OCI-LY7 (cell line): Measurements from ENCODE around the gene DHRS4L2. TPM values are rescaled to one million over a fixed set of nuclear protein-coding genes. Genes with fewer than 3 reads are reported as not detected.
"Not testable (repeated sequence)": the region's sequence is repeated elsewhere in the genome, so short reads cannot be mapped to it uniquely, and the experiment has no call there.

ENCODE experiments used
- BruUV-seq: library from RNA; stranded (reverse); fragments of 400-500 nt; replicated peaks from 2 replicates; lab custom pipeline; 2021; lab: Mats Ljungman, UMichigan
- CTCF ChIA-PET: fragments of 300-600 bp; sonication (Branson Sonifier 250); formaldehyde crosslinking; loops from one replicate; lab custom pipeline; 2022; ENCODE audit warnings: antibody characterized with exemption; ENCODE audit not compliant: unreplicated experiment; lab: Charles Lee
- POLR2A ChIA-PET: fragments of 300-600 bp; sonication (Branson Sonifier 250); formaldehyde crosslinking; loops from one replicate; lab custom pipeline; 2022; ENCODE audit warnings: antibody characterized with exemption; lab: Charles Lee
- DNase-seq: peaks from one replicate; pipeline ENCODE4 v3.0.0-alpha.2; 2015; ENCODE audit warnings: low spot score
- H2AFZ ChIP-seq: fragments of 200-600 bp; sonication (generic), shearing (Covaris generic); 2 replicates; pipeline ENCODE4 v1.6.1; 2014; ENCODE audit warnings: mild to moderate bottlenecking, antibody characterized with exemption, low read length, moderate library complexity
- H3K27ac ChIP-seq: fragments of 200-600 bp; sonication (generic); 2 replicates; pipeline ENCODE4 v1.5.1; 2014; ENCODE audit warnings: mixed run types, low read depth, mild to moderate bottlenecking, moderate library complexity, low read length, inconsistent platforms; ENCODE audit not compliant: poor library complexity, severe bottlenecking
- H3K36me3 ChIP-seq: fragments of 200-600 bp; sonication (generic); 2 replicates; pipeline ENCODE4 v1.6.1; 2014; ENCODE audit warnings: mild to moderate bottlenecking, antibody characterized with exemption, low read length, moderate library complexity, mixed read lengths; ENCODE audit not compliant: insufficient read depth
- H3K4me1 ChIP-seq: fragments of 200-600 bp; sonication (generic); 2 replicates; pipeline ENCODE4 v1.5.1; 2014; ENCODE audit warnings: mild to moderate bottlenecking, low read length; ENCODE audit not compliant: insufficient read depth, poor library complexity, severe bottlenecking
- H3K4me2 ChIP-seq: fragments of 200-600 bp; sonication (generic); 2 replicates; pipeline ENCODE4 v1.6.1; 2014; ENCODE audit warnings: mild to moderate bottlenecking, low read length
- H3K4me3 ChIP-seq: fragments of 200-600 bp; sonication (generic); 2 replicates; pipeline ENCODE4 v1.5.1; 2014; ENCODE audit warnings: mild to moderate bottlenecking, low read depth, low read length; ENCODE audit not compliant: poor library complexity, severe bottlenecking
- H3K79me2 ChIP-seq: fragments of 200-600 bp; sonication (generic); 2 replicates; pipeline ENCODE4 v1.6.1; 2016; ENCODE audit warnings: low read depth, mild to moderate bottlenecking, low read length, moderate library complexity, mixed read lengths; ENCODE audit not compliant: insufficient read depth
- H3K9me2 ChIP-seq: fragments of 200-600 bp; sonication (generic); 2 replicates; pipeline ENCODE4 v1.6.1; 2016; ENCODE audit warnings: mild to moderate bottlenecking, low read length, mixed read lengths; ENCODE audit not compliant: insufficient read depth
- H3K9me3 ChIP-seq: fragments of 200-600 bp; sonication (generic); 2 replicates; pipeline ENCODE4 v1.6.1; 2014; ENCODE audit warnings: mild to moderate bottlenecking, mixed run types, low read length, mixed read lengths
- H4K20me1 ChIP-seq: fragments of 200-600 bp; sonication (generic); 2 replicates; pipeline ENCODE4 v1.6.1; 2014; ENCODE audit warnings: mild to moderate bottlenecking, antibody characterized with exemption, low read length, moderate library complexity, mixed read lengths; ENCODE audit not compliant: insufficient read depth
- CTCF ChIP-seq: fragments of 200-600 bp; sonication (generic); conservative IDR thresholded peaks from 2 replicates; pipeline ENCODE4 v1.5.1; 2014; ENCODE audit warnings: mild to moderate bottlenecking, antibody characterized with exemption, low read length, moderate library complexity, mixed read lengths
- EZH2phosphoT487 ChIP-seq: fragments of 200-600 bp; sonication (generic); IDR thresholded peaks from 2 replicates; pipeline ENCODE4 v1.6.1; 2018; ENCODE audit warnings: low read depth, borderline replicate concordance, mild to moderate bottlenecking, mixed run types, antibody characterized with exemption, low read length, moderate library complexity, mixed read lengths
- intact Hi-C: fragments of 100-400 bp; cut with micrococcal nuclease; formaldehyde crosslinking; loops from one replicate; pipeline ENCODE4 v1.10.0; 2022; ENCODE audit not compliant: unreplicated experiment
- total RNA-seq, 2 experiments: library from RNA; depleted of rRNA in 1 of 2; stranded (reverse); fragments of >200 nt in 1 of 2; shearing (Covaris generic) in 1 of 2; gene quantifications; 2 replicates each; pipeline ENCODE4 v1.2.3, GENCODE V29; 2014 to 2022

The DHRS4L2 gene
- total RNA-seq, 2 experiments from 2014 or later, result 18.8 to 24.2 TPM

- H3K36me3 ChIP-seq, result no peaks in the 10 kb centered on the region; the same call in 1 of the 2 replicates
- H4K20me1 ChIP-seq, result no peaks in the 10 kb centered on the region
- H3K4me2 ChIP-seq, result peak within 1 kb of the TSS; percentile 91
- H3K9me3 ChIP-seq, result peaks cover 5% of the 10 kb centered on the region
- TF ChIP-seq CTCF (peak; percentile 94), EZH2phosphoT487 (no peak)
- POLR2A ChIA-PET, result interaction anchor here (0.8 to 0.9 kb wide), 2 partner anchors 154 to 161 kb away, joined by 3 read pairs; partner anchors contain the start of gene DCAF11
- H3K4me3 ChIP-seq, result peak within 1 kb of the TSS; percentile 97
- H3K79me2 ChIP-seq, result 0 out of 2 replicates have a peak, but pooled peaks cover 3% of the 10 kb centered on the region
- no TSS peak for BruUV-seq
- intact Hi-C loops, result no loop called here
- peak; percentile 86 for DNase-seq
- H2AFZ ChIP-seq, result peak within 1 kb of the TSS; percentile 94
- H3K27ac ChIP-seq, result peak within 1 kb of the TSS; percentile 59
- H3K4me1 ChIP-seq, result peaks cover 13% of the 10 kb centered on the region
- H3K9me2 ChIP-seq, result no peaks in the 10 kb centered on the region
- CTCF ChIA-PET, result interaction anchor here (1.3 kb wide), 1 partner anchor 10 kb away, joined by 3 read pairs; no protein-coding TSS in a partner anchor
Observed at GRCh38 chr14:23953464-23954278, 35.1 kb upstream of the DHRS4L2 start, which contains the start of gene DHRS4. TSS of gene DHRS4 (plus strand) at chr14:23953770. CDS start at chr14:23953789, 19 bp downstream.

GRCh38 chr14:23954279-23954614 lies 34.5 kb upstream of the DHRS4L2 start:
- BruUV-seq, H3K9me3 ChIP-seq, H3K27ac ChIP-seq, DNase-seq, H3K36me3 ChIP-seq, intact Hi-C loops, H3K9me2 ChIP-seq, CTCF ChIA-PET, H4K20me1 ChIP-seq, H3K79me2 ChIP-seq: not testable (repeated sequence)
- H3K4me3 ChIP-seq, result peak overlapping the region; percentile 97
- POLR2A ChIA-PET, result interaction anchor here (0.5 kb wide), 1 partner anchor 71 kb away, joined by 3 read pairs; no protein-coding TSS in a partner anchor
- TF ChIP-seq CTCF, result peak; percentile 48; the same call in 1 of the 2 replicates
- peaks cover 13% of the 10 kb centered on the region for H3K4me1 ChIP-seq
- H2AFZ ChIP-seq, result peak overlapping the region; percentile 94
- H3K4me2 ChIP-seq, result peak overlapping the region; percentile 91

GRCh38 chr14:23954965-23955364 lies 33.8 kb upstream of the DHRS4L2 start:
- peaks cover 13% of the 10 kb centered on the region for H3K4me1 ChIP-seq
- intact Hi-C loops, H4K20me1 ChIP-seq, H3K27ac ChIP-seq, H3K9me2 ChIP-seq, H2AFZ ChIP-seq, DNase-seq, H3K79me2 ChIP-seq, BruUV-seq, H3K36me3 ChIP-seq, H3K9me3 ChIP-seq, CTCF ChIA-PET, H3K4me3 ChIP-seq: not testable (repeated sequence)
- POLR2A ChIA-PET, result interaction anchor here (0.5 kb wide), 1 partner anchor 72 kb away, joined by 3 read pairs; no protein-coding TSS in a partner anchor
- peak overlapping the region; percentile 91; the same call in 1 of the 2 replicates for H3K4me2 ChIP-seq

DNA sequence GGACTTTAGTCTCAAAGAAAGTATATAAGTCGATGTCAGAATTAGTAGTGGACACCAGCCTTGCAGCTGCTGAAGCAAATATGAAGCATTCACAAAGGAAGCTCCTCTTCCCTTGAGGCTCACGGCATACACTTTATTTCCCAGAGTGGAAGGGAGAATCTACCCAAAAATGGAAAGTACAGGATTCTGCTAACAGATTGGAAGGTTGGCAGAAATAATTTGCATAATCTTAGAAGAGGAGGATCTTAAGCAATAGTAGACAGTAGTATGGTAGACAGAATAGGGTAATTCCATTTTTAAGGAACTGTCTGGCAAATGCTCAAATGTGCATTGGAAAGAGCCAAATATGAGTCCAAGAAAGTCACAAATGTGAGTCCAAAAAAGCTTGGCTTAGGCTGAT lies 32.9 kb upstream of the DHRS4L2 start:
- intact Hi-C loops, H3K9me2 ChIP-seq, POLR2A ChIA-PET: not testable (repeated sequence)

More for the DNA sequence above, 32.9 kb upstream of the DHRS4L2 start:
- H2AFZ ChIP-seq, H3K4me2 ChIP-seq, BruUV-seq, H4K20me1 ChIP-seq, H3K4me3 ChIP-seq, H3K79me2 ChIP-seq, H3K27ac ChIP-seq, H3K9me3 ChIP-seq, CTCF ChIA-PET, DNase-seq, H3K36me3 ChIP-seq: not testable (repeated sequence)
- H3K4me1 ChIP-seq, result peaks cover 13% of the 10 kb centered on the region
